Measurements from ENCODE around the gene KCNMA1. TPM values are rescaled to one million over a fixed set of nuclear protein-coding genes. Genes with fewer than 3 reads are reported as not detected.

Gene KCNMA1
- total RNA-seq, 1 experiment from 2014 or later = 0.45 TPM

DNA sequence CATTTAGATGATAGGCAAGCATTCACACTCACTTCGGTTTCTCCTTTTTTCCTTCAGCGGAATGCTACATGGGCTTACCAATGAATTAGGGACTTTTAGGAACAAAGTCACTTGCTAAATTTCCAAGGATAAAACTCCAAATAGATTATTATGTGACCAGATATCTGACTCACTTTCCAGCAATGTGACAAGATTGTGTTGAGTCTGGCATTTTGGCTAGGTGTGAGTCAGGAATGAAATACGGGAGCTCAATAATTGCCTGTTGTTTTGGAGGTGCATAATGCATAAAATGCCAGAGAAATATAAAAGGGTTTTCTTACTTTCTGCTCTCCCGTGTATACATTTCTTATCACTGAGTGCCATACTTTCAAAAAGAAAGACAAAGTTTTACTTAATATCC lies 721.1 kb downstream of the KCNMA1 start:
- TF ChIP-seq, protein P1, sequence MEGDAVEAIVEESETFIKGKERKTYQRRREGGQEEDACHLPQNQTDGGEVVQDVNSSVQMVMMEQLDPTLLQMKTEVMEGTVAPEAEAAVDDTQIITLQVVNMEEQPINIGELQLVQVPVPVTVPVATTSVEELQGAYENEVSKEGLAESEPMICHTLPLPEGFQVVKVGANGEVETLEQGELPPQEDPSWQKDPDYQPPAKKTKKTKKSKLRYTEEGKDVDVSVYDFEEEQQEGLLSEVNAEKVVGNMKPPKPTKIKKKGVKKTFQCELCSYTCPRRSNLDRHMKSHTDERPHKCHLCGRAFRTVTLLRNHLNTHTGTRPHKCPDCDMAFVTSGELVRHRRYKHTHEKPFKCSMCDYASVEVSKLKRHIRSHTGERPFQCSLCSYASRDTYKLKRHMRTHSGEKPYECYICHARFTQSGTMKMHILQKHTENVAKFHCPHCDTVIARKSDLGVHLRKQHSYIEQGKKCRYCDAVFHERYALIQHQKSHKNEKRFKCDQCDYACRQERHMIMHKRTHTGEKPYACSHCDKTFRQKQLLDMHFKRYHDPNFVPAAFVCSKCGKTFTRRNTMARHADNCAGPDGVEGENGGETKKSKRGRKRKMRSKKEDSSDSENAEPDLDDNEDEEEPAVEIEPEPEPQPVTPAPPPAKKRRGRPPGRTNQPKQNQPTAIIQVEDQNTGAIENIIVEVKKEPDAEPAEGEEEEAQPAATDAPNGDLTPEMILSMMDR (IDR thresholded peaks at IDR 0.05; ENCODE audit: unreplicated experiment) = no peak
- Mint-ChIP-seq H3K27ac (ENCODE audit: unreplicated experiment) (no peak overlapping the region), H3K4me3 (ENCODE audit: low read depth, unreplicated experiment) (no peak overlapping the region), H3K27me3 (ENCODE audit: unreplicated experiment) (peaks cover 15% of the 10 kb centered on the region), H3K4me1 (ENCODE audit: low read depth, unreplicated experiment) (no peaks in the 10 kb centered on the region), H3K36me3 (ENCODE audit: insufficient read depth, unreplicated experiment) (no peaks in the 10 kb centered on the region), H3K9me3 (ENCODE audit: low read depth, unreplicated experiment) (no peaks in the 10 kb centered on the region)
- BruUV-seq (replicated peaks) = no TSS peak
- no peak for DNase-seq
- intact Hi-C loops (cut with micrococcal nuclease; ENCODE audit: unreplicated experiment) = no loop called here
- CTCF ChIA-PET = no interaction called here

DNA sequence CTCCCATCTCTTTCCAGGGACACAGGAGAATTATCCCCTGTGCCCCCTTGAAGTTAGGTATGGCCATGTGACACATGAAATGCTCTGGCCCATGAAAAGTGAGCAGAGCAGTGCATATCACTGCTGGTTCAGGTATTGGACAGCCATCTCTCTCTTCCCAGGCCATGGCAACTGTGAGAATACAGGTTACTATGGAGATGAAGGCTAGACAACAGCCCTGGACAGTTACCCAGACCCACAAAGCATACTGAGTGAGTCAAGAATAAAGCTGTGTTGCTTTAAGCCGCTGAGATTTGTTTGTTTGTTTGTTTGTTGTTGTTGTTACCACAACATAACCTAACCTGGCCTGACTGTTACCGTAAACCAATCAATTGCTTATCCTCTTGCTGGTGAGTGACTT lies 722.3 kb downstream of the KCNMA1 start:
- TF ChIP-seq, protein P1 (IDR thresholded peaks at IDR 0.05; ENCODE audit: unreplicated experiment) = no peak
- no peaks in the 10 kb centered on the region for H3K4me1 Mint-ChIP-seq (ENCODE audit: low read depth, unreplicated experiment)
- no peak overlapping the region for H3K4me3 Mint-ChIP-seq (ENCODE audit: low read depth, unreplicated experiment)
- H3K27ac Mint-ChIP-seq (ENCODE audit: unreplicated experiment) = no peak overlapping the region
- no peaks in the 10 kb centered on the region for H3K9me3 Mint-ChIP-seq (ENCODE audit: low read depth, unreplicated experiment)
- no peak for DNase-seq
- no TSS peak for BruUV-seq (replicated peaks)
- H3K27me3 Mint-ChIP-seq (ENCODE audit: unreplicated experiment) = peaks cover 15% of the 10 kb centered on the region
- intact Hi-C loops (cut with micrococcal nuclease; ENCODE audit: unreplicated experiment) = no loop called here
- CTCF ChIA-PET = no interaction called here
- no peaks in the 10 kb centered on the region for H3K36me3 Mint-ChIP-seq (ENCODE audit: insufficient read depth, unreplicated experiment)

DNA sequence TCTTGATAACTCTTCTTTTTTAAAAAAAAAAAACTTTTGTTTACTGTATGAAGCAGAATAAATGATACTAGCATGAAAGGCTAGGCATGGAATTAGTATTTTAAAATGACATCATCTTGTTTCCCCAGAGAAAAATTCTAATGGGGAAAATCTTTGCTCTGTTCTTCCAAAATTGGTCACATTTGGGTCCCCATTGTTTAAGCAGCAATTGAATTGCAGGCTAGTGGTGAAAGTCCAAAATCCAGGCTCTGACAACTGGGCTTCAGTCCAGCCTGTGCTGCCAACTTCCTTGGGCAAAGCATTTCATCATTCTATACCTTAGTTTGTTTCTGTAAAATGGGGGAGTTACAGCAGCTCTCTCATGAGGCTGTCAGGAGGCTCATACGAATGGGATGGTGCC lies 726.4 kb downstream of the KCNMA1 start:
- TF ChIP-seq, protein P1 (IDR thresholded peaks at IDR 0.05; ENCODE audit: unreplicated experiment) = no peak
- peaks cover 32% of the 10 kb centered on the region for H3K27me3 Mint-ChIP-seq (ENCODE audit: unreplicated experiment)
- no peak overlapping the region for H3K27ac Mint-ChIP-seq (ENCODE audit: unreplicated experiment)
- peaks cover 10% of the 10 kb centered on the region for H3K9me3 Mint-ChIP-seq (ENCODE audit: low read depth, unreplicated experiment)
- no TSS peak for BruUV-seq (replicated peaks)
- intact Hi-C loops (cut with micrococcal nuclease; ENCODE audit: unreplicated experiment) = no loop called here
- H3K36me3 Mint-ChIP-seq (ENCODE audit: insufficient read depth, unreplicated experiment) = no peaks in the 10 kb centered on the region
- no peak overlapping the region for H3K4me3 Mint-ChIP-seq (ENCODE audit: low read depth, unreplicated experiment)
- CTCF ChIA-PET = no interaction called here
- no peak for DNase-seq
- H3K4me1 Mint-ChIP-seq (ENCODE audit: low read depth, unreplicated experiment) = no peaks in the 10 kb centered on the region

DNA sequence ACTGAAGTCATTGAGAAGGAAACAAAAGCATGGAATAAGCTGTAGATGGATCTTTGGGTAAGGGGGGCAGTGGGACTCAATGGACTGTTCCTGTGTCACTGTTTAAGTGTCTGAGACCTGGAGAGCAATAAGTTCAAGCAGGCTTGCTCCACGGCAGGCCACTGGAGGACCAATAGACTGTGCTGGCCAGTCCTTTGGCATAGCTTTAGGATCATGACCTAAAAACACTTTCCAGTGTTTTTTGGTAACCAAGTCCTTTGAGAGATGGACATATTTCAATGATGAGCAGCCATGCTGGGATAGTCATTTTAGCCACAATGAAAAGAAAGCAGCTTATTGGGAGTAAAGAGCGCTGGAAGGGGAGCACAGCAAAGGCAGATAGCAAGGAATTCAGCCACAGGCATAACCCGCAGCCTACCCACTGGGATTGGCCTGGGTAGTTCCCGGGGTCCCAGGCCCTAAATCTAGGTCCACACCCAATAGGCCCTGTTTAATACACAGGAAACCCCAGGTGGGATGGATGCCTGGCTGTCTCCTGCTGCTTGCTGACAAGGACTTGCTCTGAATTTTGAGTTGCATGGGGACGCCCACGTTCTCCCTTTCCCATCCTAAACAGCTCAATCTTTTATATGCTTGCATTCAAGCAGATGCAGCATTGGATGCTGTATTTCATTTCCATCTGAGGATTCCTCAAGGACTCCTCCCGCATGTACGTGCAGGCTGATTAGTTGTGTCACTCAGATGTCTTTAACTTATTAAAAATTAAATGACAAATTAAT lies 727.2 kb downstream of the KCNMA1 start:
- intact Hi-C loops (cut with micrococcal nuclease; ENCODE audit: unreplicated experiment) = no loop called here
- Mint-ChIP-seq H3K27me3 (ENCODE audit: unreplicated experiment) (peaks cover 32% of the 10 kb centered on the region), H3K36me3 (ENCODE audit: insufficient read depth, unreplicated experiment) (no peaks in the 10 kb centered on the region), H3K9me3 (ENCODE audit: low read depth, unreplicated experiment) (peaks cover 10% of the 10 kb centered on the region), H3K4me1 (ENCODE audit: low read depth, unreplicated experiment) (no peaks in the 10 kb centered on the region), H3K27ac (ENCODE audit: unreplicated experiment) (no peak overlapping the region), H3K4me3 (ENCODE audit: low read depth, unreplicated experiment) (no peak overlapping the region)
- TF ChIP-seq, protein P1 (IDR thresholded peaks at IDR 0.05; ENCODE audit: unreplicated experiment) = no peak
- CTCF ChIA-PET = interaction anchor here (0.7 kb wide), 1 partner anchor 550 kb away, joined by 7 read pairs; no protein-coding TSS in a partner anchor
- no peak for DNase-seq
- no TSS peak for BruUV-seq (replicated peaks)
